Measurements from ENCODE around the gene SORBS2. TPM values are rescaled to one million over a fixed set of nuclear protein-coding genes. Genes with fewer than 3 reads are reported as not detected.

The SORBS2 gene
- total RNA-seq, 1 donor from 2014 or later, result not detected

- intact Hi-C loops (cut with micrococcal nuclease), result no loop called here
Measured at GRCh38 chr4:185535612-185536410, 276.2 kb downstream of the SORBS2 start.
